A549 (cell line): Measurements from ENCODE around the gene TSPAN33. TPM values are rescaled to one million over a fixed set of nuclear protein-coding genes. Genes with fewer than 3 reads are reported as not detected.

Source experiments
- ATAC-seq, 2 experiments: fragments of 200-7000 bp in 1 of 2; fragments of >200 bp in 1 of 2; cut with Nextera tagmentation in 1 of 2; cut with Tn5 transposase in 1 of 2; 3 replicates each; pipeline versions ENCODE4 v1.8.0 to v1.9.1; 2018 to 2020; ENCODE audit warnings: mild to moderate bottlenecking in 1 of 2, moderate library complexity in 1 of 2
- CTCF ChIA-PET: fragments of 300-600 bp; sonication (Branson Sonifier 250); formaldehyde crosslinking; extraction: SDS; loops from one replicate; lab custom pipeline; 2021; ENCODE audit warnings: antibody characterized with exemption, inconsistent platforms; lab: Yijun Ruan, JAX
- POLR2A ChIA-PET: fragments of 350-600 bp; formaldehyde crosslinking; extraction: SDS; loops from one replicate; lab custom pipeline; 2021; ENCODE audit warnings: antibody characterized with exemption, inconsistent platforms; lab: Yijun Ruan, JAX
- DNase-seq, 2 experiments: peaks; one replicate each; pipeline versions ENCODE4 v3.0.0 to v3.0.0-alpha.2; 2011 to 2016; ENCODE audit warnings: low read depth in 1 of 2, low spot score in 1 of 2
- FAIRE-seq: peaks from 2 replicates; lab custom pipeline; 2011; peaks lifted over from hg19 to GRCh38; lab: Jason Lieb, UNC
- H3K27ac ChIP-seq, 2 experiments: fragments of >200 bp; sonication (Bioruptor Twin); formaldehyde crosslinking; 3 replicates each; pipeline ENCODE4 v1.5.1; 2016 to 2017
- H3K4me1 ChIP-seq: fragments of >200 bp; sonication (Bioruptor Twin); formaldehyde crosslinking; 3 replicates; pipeline ENCODE4 v1.6.1; 2016
- H3K4me2 ChIP-seq: fragments of >200 bp; sonication (Bioruptor Twin); formaldehyde crosslinking; 3 replicates; pipeline ENCODE4 v1.6.1; 2016
- H3K4me3 ChIP-seq: fragments of >200 bp; sonication (Bioruptor Twin); formaldehyde crosslinking; 3 replicates; pipeline ENCODE4 v1.5.1; 2016
- H3K9me3 ChIP-seq: fragments of >200 bp; sonication (Bioruptor Twin); formaldehyde crosslinking; 3 replicates; pipeline ENCODE4 v1.6.1; 2016
- CEBPB ChIP-seq, 2 experiments: fragments of >200 bp in 1 of 2; sonication (Bioruptor Twin) in 1 of 2; formaldehyde crosslinking in 1 of 2; IDR thresholded peaks; 2 replicates each; pipeline ENCODE4 v1.6.1; 2012 to 2016
- EHF ChIP-seq: fragments of 250-450 bp; sonication (Bioruptor Pico); IDR thresholded peaks from 2 replicates; pipeline ENCODE4 v1.5.0; 2020; ENCODE audit warnings: mild to moderate bottlenecking
- FOSB ChIP-seq: fragments of 250-450 bp; sonication (Bioruptor Pico); IDR thresholded peaks from 2 replicates; pipeline ENCODE4 v1.5.0; 2020; ENCODE audit warnings: mild to moderate bottlenecking, moderate library complexity
- GATA3 ChIP-seq: IDR thresholded peaks from 2 replicates; pipeline ENCODE4 v1.6.1; 2012; ENCODE audit warnings: borderline replicate concordance
- HOXA7 ChIP-seq: fragments of 250-450 bp; sonication (Bioruptor Pico); IDR thresholded peaks from 2 replicates; pipeline ENCODE4 v1.5.0; 2020; ENCODE audit warnings: mild to moderate bottlenecking, moderate library complexity
- HOXB13 ChIP-seq: fragments of 250-450 bp; sonication (Bioruptor Pico); IDR thresholded peaks from 2 replicates; pipeline ENCODE4 v1.5.0; 2020; ENCODE audit warnings: low read depth, mild to moderate bottlenecking, moderate library complexity
- HOXB5 ChIP-seq: fragments of 250-450 bp; sonication (Bioruptor Pico); IDR thresholded peaks from 2 replicates; pipeline ENCODE4 v1.5.0; 2020; ENCODE audit warnings: mild to moderate bottlenecking, moderate library complexity
- JUN ChIP-seq, 2 experiments: fragments of >200 bp; sonication (Bioruptor Twin); formaldehyde crosslinking; IDR thresholded peaks; 2 replicates in 1 of 2; 3 replicates in 1 of 2; pipeline ENCODE4 v1.6.1; 2016 to 2017
- MAFK ChIP-seq: fragments of 450-650 bp; IDR thresholded peaks from 2 replicates; pipeline ENCODE4 v1.6.1; 2014; ENCODE audit not compliant: partially characterized antibody
- MAX ChIP-seq: IDR thresholded peaks from 2 replicates; pipeline ENCODE4 v1.6.1; 2012
- NFE2L2 ChIP-seq: fragments of 150-350 bp; conservative IDR thresholded peaks from 2 replicates; pipeline ENCODE4 v1.6.1; 2014; ENCODE audit warnings: low read length
- NPAS2 ChIP-seq: fragments of 250-450 bp; sonication (Bioruptor Pico); IDR thresholded peaks from 2 replicates; pipeline ENCODE4 v1.8.0; 2022; ENCODE audit warnings: mild to moderate bottlenecking, moderate library complexity, borderline replicate concordance
- PHF8 ChIP-seq: fragments of 200-600 bp; sonication (generic); IDR thresholded peaks from 2 replicates; pipeline ENCODE4 v1.6.1; 2016; ENCODE audit warnings: low read depth, mild to moderate bottlenecking, antibody characterized with exemption, moderate library complexity, borderline replicate concordance
- POLR2A ChIP-seq: IDR thresholded peaks from 2 replicates; pipeline ENCODE4 v1.6.1; 2012; ENCODE audit warnings: mild to moderate bottlenecking, low read length
- POLR2AphosphoS2 ChIP-seq: conservative IDR thresholded peaks from 2 replicates; pipeline ENCODE4 v1.6.1; 2012; ENCODE audit warnings: low read length, improper control_type of control experiment, inconsistent platforms
- RAD21 ChIP-seq, 2 experiments: fragments of >200 bp in 1 of 2; sonication (Bioruptor Twin) in 1 of 2; formaldehyde crosslinking in 1 of 2; IDR thresholded peaks in 1 of 2; conservative IDR thresholded peaks in 1 of 2; 2 replicates in 1 of 2; 3 replicates in 1 of 2; pipeline ENCODE4 v1.6.1; 2012 to 2018; ENCODE audit warnings: inconsistent platforms in 1 of 2
- RCOR1 ChIP-seq: fragments of 150-350 bp; IDR thresholded peaks from 2 replicates; pipeline ENCODE4 v1.6.1; 2014; ENCODE audit warnings: antibody characterized with exemption, low read length, low read depth
- SREBF2 ChIP-seq: fragments of 450-650 bp; IDR thresholded peaks from 2 replicates; pipeline ENCODE4 v1.6.1; 2014; ENCODE audit warnings: mild to moderate bottlenecking, moderate library complexity
- TFCP2L1 ChIP-seq: fragments of 250-450 bp; sonication (Bioruptor Pico); IDR thresholded peaks from 2 replicates; pipeline ENCODE4 v1.5.0; 2021; ENCODE audit warnings: mild to moderate bottlenecking
- TP53 ChIP-seq: fragments of 250-450 bp; sonication (Bioruptor Pico); IDR thresholded peaks from 2 replicates; pipeline ENCODE4 v1.5.0; 2021; ENCODE audit warnings: mild to moderate bottlenecking, moderate library complexity
- USF2 ChIP-seq: fragments of 450-650 bp; IDR thresholded peaks from 2 replicates; pipeline ENCODE4 v1.6.1; 2014; ENCODE audit warnings: antibody characterized with exemption
- ZFP36 ChIP-seq: fragments of 450-650 bp; IDR thresholded peaks from 2 replicates; pipeline ENCODE4 v1.6.1; 2014; ENCODE audit warnings: borderline replicate concordance; ENCODE audit not compliant: partially characterized antibody
- ZNF302 ChIP-seq: fragments of 250-450 bp; sonication (Bioruptor Pico); IDR thresholded peaks from 2 replicates; pipeline ENCODE4 v1.9.0; 2021; ENCODE audit warnings: inconsistent platforms, mild to moderate bottlenecking, moderate library complexity
- WGBS: methylation state at CpG from one replicate; pipeline ENCODE4 v1.1.6; 2017; ENCODE audit errors: missing lambda C conversion rate; 5-methylcytosine and 5-hydroxymethylcytosine counted together
- polyA plus RNA-seq, 4 experiments: library from polyadenylated mRNA; depleted of rRNA in 3 of 4; stranded (reverse); fragments of >200 nt; fragmentation: RNase III in 1 of 4; extraction: RNeasy Plus Mini Kit Qiagen cat#74134 plus additional on column Dnase treatment in 1 of 4; gene quantifications; 2 replicates in 3 of 4; 3 replicates in 1 of 4; pipeline ENCODE4 v1.2.3, GENCODE V29; 2011 to 2017
- TF ChIP-seq, protein P1 (sequence below): fragments of >200 bp; sonication (Bioruptor Twin); formaldehyde crosslinking; IDR thresholded peaks from 3 replicates; pipeline ENCODE4 v1.5.1; 2016
- TF ChIP-seq, protein P2 (sequence below): fragments of 250-450 bp; sonication (Bioruptor Pico); IDR thresholded peaks from 2 replicates; pipeline ENCODE4 v1.5.0; 2021; ENCODE audit warnings: mild to moderate bottlenecking, moderate library complexity, borderline replicate concordance

The TSPAN33 gene
- polyA plus RNA-seq, 2 of the 4 experiments (the other 2 are of a cell fraction) = 5.0 to 9.1 TPM

GRCh38 chr7:129188892-129189660, 44.6 kb downstream of the TSPAN33 start:
- FAIRE-seq (no peak), ATAC-seq (peak; percentile 72 to 74), DNase-seq (peak; percentile 17 to 48)
- Histone ChIP-seq H3K4me1 (peaks cover 12% of the 10 kb centered on the region), H3K4me2 (peak overlapping the region; percentile 89), H3K27ac (peak overlapping the region; percentile 88 to 97), H3K4me3 (peak overlapping the region; percentile 87), H3K9me3 (no peaks in the 10 kb centered on the region)
- whole genome bisulfite sequencing = 17% methylated on average over 9 of the region's 83 CpGs
- POLR2A ChIA-PET = interaction anchor here (2.0 kb wide), 1 partner anchor 25 kb away, joined by 6 read pairs; no protein-coding TSS in a partner anchor
- CTCF ChIA-PET = interaction anchor here (0.7 to 2.6 kb wide), 6 partner anchors 12 to 467 kb away, joined by 3 to 12 read pairs (median 4); no protein-coding TSS in a partner anchor
- TF ChIP-seq JUN (IDR thresholded peaks at IDR 0.05) (0 out of 5 replicates have a peak, but pooled peaks of 1 of the 2 experiments have one; percentile 26), TP53 (CRISPR knock-in tag) (no peak), ZFP36 (no peak), MAFK (peak; percentile 77), SREBF2 (no peak), PHF8 (peak; percentile 37; the same call in 1 of the 2 replicates), NFE2L2 (no peak), HOXA7 (CRISPR knock-in tag) (no peak), GATA3 (no peak), HOXB5 (CRISPR knock-in tag) (no peak), ZNF302 (CRISPR knock-in tag) (no peak), FOSB (CRISPR knock-in tag) (no peak), EHF (CRISPR knock-in tag) (no peak), CEBPB (IDR thresholded peaks at IDR 0.05) (no peak), RCOR1 (no peak), NPAS2 (CRISPR knock-in tag) (no peak), MAX (peak; percentile 51; the same call in 1 of the 2 replicates), POLR2A (peak; percentile 25), USF2 (no peak), POLR2AphosphoS2 (no peak), RAD21 (conservative IDR thresholded peaks at IDR 0.05 in 1 of 2, IDR thresholded peaks at IDR 0.05 in 1 of 2) (no peak), HOXB13 (CRISPR knock-in tag) (no peak), TFCP2L1 (no peak)
- TF ChIP-seq, protein P1, sequence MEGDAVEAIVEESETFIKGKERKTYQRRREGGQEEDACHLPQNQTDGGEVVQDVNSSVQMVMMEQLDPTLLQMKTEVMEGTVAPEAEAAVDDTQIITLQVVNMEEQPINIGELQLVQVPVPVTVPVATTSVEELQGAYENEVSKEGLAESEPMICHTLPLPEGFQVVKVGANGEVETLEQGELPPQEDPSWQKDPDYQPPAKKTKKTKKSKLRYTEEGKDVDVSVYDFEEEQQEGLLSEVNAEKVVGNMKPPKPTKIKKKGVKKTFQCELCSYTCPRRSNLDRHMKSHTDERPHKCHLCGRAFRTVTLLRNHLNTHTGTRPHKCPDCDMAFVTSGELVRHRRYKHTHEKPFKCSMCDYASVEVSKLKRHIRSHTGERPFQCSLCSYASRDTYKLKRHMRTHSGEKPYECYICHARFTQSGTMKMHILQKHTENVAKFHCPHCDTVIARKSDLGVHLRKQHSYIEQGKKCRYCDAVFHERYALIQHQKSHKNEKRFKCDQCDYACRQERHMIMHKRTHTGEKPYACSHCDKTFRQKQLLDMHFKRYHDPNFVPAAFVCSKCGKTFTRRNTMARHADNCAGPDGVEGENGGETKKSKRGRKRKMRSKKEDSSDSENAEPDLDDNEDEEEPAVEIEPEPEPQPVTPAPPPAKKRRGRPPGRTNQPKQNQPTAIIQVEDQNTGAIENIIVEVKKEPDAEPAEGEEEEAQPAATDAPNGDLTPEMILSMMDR = no peak
- TF ChIP-seq, protein P2, sequence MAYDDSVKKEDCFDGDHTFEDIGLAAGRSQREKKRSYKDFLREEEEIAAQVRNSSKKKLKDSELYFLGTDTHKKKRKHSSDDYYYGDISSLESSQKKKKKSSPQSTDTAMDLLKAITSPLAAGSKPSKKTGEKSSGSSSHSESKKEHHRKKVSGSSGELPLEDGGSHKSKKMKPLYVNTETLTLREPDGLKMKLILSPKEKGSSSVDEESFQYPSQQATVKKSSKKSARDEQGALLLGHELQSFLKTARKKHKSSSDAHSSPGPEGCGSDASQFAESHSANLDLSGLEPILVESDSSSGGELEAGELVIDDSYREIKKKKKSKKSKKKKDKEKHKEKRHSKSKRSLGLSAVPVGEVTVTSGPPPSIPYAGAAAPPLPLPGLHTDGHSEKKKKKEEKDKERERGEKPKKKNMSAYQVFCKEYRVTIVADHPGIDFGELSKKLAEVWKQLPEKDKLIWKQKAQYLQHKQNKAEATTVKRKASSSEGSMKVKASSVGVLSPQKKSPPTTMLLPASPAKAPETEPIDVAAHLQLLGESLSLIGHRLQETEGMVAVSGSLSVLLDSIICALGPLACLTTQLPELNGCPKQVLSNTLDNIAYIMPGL (CRISPR knock-in tag) = no peak
